Measurements from ENCODE around the gene HBQ1.
"Not testable (repeated sequence)": the region's sequence is repeated elsewhere in the genome, so short reads cannot be mapped to it uniquely, and the experiment has no call there.

The HBQ1 gene

GRCh38 chr16:162271-162991 is 17.8 kb upstream of the HBQ1 start:
- DNase-seq, result no peak

GRCh38 chr16:163139-163538 is 17.1 kb upstream of the HBQ1 start:
- DNase-seq, result not testable (repeated sequence)

- not testable (repeated sequence) for DNase-seq
These were observed 16.6 kb upstream of the HBQ1 start for GRCh38 chr16:163696-164095.

GRCh38 chr16:164134-164823 is 16.0 kb upstream of the HBQ1 start:
- not testable (repeated sequence) for DNase-seq

- no peak for DNase-seq
These were observed 15.3 kb upstream of the HBQ1 start for GRCh38 chr16:164827-165538.

- no peak for DNase-seq
These were observed 14.5 kb upstream of the HBQ1 start, which contains the start of gene HBM for GRCh38 chr16:165539-166374. HBM (plus strand) TSS chr16:165978; CDS start chr16:165998, 20 bp downstream.

GRCh38 chr16:166375-167121 is 13.7 kb upstream of the HBQ1 start:
- no peak for DNase-seq

- no peak for DNase-seq
These were observed 13.1 kb upstream of the HBQ1 start for GRCh38 chr16:167122-167690.

GRCh38 chr16:168424-168823 is 11.8 kb upstream of the HBQ1 start:
- no peak for DNase-seq

GRCh38 chr16:169014-169413 is 11.2 kb upstream of the HBQ1 start:
- DNase-seq, result no peak

- DNase-seq, result not testable (repeated sequence)
These were observed 10.2 kb upstream of the HBQ1 start for GRCh38 chr16:170088-170507.

- DNase-seq, result no peak
These were observed 9.5 kb upstream of the HBQ1 start for GRCh38 chr16:170788-171187.

- not testable (repeated sequence) for DNase-seq
These were observed 7.8 kb upstream of the HBQ1 start, which contains the start of gene HBA2 for GRCh38 chr16:172374-172941. HBA2 (plus strand) TSS chr16:172876; CDS start chr16:172913, 37 bp downstream.

- not testable (repeated sequence) for DNase-seq
These were observed 6.9 kb upstream of the HBQ1 start for GRCh38 chr16:173211-173854.

- DNase-seq, result not testable (repeated sequence)
These were observed 6.1 kb upstream of the HBQ1 start for GRCh38 chr16:173928-174769.

- DNase-seq, result no peak
These were observed 5.0 kb upstream of the HBQ1 start for GRCh38 chr16:175011-175949.

GRCh38 chr16:176006-176405 is 4.3 kb upstream of the HBQ1 start:
- not testable (repeated sequence) for DNase-seq
